ENCODE data around the gene TPP1. TPM values are rescaled to one million over a fixed set of nuclear protein-coding genes. Genes with fewer than 3 reads are reported as not detected.

TPP1 gene
- total and polyA plus RNA-seq, 9 of the 15 experiments (the other 6 are each of a cell fraction or from before 2014, with no cell fraction given), result 7.5 to 75.8 (median 15.7) TPM

- TF ChIP-seq NFIC (IDR thresholded peaks at IDR 0.05) (peak; percentile 82), YBX1 (IDR thresholded peaks at IDR 0.05) (no peak), EWSR1 (IDR thresholded peaks at IDR 0.05; ENCODE audit: borderline replicate concordance, low read depth, partially characterized antibody) (no peak), CXXC5 (CRISPR knock-in tag; IDR thresholded peaks at IDR 0.05) (peak; percentile 25; the same call in 1 of the 2 replicates), CEBPG (CRISPR knock-in tag; IDR thresholded peaks at IDR 0.05) (peak; percentile 63; the same call in 1 of the 2 replicates), CEBPG (tag; conservative IDR thresholded peaks at IDR 0.05 in 1 of 2, IDR thresholded peaks at IDR 0.05 in 1 of 2) (peak; percentile 67 to 73; a peak in 3 of 4 replicates), FOS (IDR thresholded peaks at IDR 0.05; ENCODE audit: extremely low read depth, insufficient read length) (no peak), NR2C1 (IDR thresholded peaks at IDR 0.05) (0 out of 2 replicates have a peak, but pooled peaks have one; percentile 7), NR2C1 (tag; IDR thresholded peaks at IDR 0.05) (no peak), CEBPB (tag; IDR thresholded peaks at IDR 0.05) (0 out of 2 replicates have a peak, but pooled peaks have one; percentile 56), ATF7 (IDR thresholded peaks at IDR 0.05) (peak; percentile 69; the same call in 1 of the 2 replicates)
- TF ChIP-seq, protein P1, sequence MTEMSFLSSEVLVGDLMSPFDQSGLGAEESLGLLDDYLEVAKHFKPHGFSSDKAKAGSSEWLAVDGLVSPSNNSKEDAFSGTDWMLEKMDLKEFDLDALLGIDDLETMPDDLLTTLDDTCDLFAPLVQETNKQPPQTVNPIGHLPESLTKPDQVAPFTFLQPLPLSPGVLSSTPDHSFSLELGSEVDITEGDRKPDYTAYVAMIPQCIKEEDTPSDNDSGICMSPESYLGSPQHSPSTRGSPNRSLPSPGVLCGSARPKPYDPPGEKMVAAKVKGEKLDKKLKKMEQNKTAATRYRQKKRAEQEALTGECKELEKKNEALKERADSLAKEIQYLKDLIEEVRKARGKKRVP (CRISPR knock-in tag; IDR thresholded peaks at IDR 0.05), result peak; percentile 21; the same call in 1 of the 2 replicates
- TF ChIP-seq, protein P2, sequence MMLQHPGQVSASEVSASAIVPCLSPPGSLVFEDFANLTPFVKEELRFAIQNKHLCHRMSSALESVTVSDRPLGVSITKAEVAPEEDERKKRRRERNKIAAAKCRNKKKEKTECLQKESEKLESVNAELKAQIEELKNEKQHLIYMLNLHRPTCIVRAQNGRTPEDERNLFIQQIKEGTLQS (IDR thresholded peaks at IDR 0.05), result peak; percentile 72
- TF ChIP-seq, protein P2 (CRISPR knock-in tag; conservative IDR thresholded peaks at IDR 0.05), result no peak
Observed at GRCh38 chr11:6576471-6577373, 42.5 kb downstream of the TPP1 start (continued).

Measured in K562 (cell line).